PC-3 (cell line): ENCODE measurements around the gene ZRANB1.

ENCODE experiments used
- CTCF ChIP-seq: fragments of 300-600 bp; sonication (generic); conservative IDR thresholded peaks from 2 replicates; pipeline ENCODE4 v1.5.1; 2017; ENCODE audit warnings: antibody characterized with exemption, low read depth, mild to moderate bottlenecking, low read length
- EZH2 ChIP-seq: fragments of 300-600 bp; sonication (generic); IDR thresholded peaks from one replicate; pipeline ENCODE4 v1.6.1; 2017; ENCODE audit warnings: antibody characterized with exemption, mild to moderate bottlenecking, low read length; ENCODE audit not compliant: unreplicated experiment
- EZH2phosphoT487 ChIP-seq: fragments of 300-600 bp; sonication (generic); IDR thresholded peaks from 2 replicates; pipeline ENCODE4 v1.6.1; 2018; ENCODE audit warnings: mild to moderate bottlenecking, antibody characterized with exemption, low read length, borderline replicate concordance

- TF ChIP-seq CTCF: no peak
- TF ChIP-seq EZH2: no peak
- TF ChIP-seq EZH2phosphoT487: no peak
Observed at GRCh38 chr10:124916098-124916584, 25.8 kb upstream of the ZRANB1 start.
